Activated CD4-positive, CD25-positive, alpha-beta regulatory T cell (primary cell): ENCODE results near the gene GAMT.

Source experiments
- DNase-seq, 4 experiments: peaks; one replicate each; lab custom pipeline; 2025; lab: John Stamatoyannopoulos, UW

The GAMT gene

GRCh38 chr19:1365319-1366269 is 35.7 kb downstream of the GAMT start:
- no peak for DNase-seq

- DNase-seq = no peak
Measured at GRCh38 chr19:1364070-1364704, 37.2 kb downstream of the GAMT start.

- no peak for DNase-seq
Measured at GRCh38 chr19:1363599-1363998, 37.7 kb downstream of the GAMT start.

GRCh38 chr19:1362387-1363257 is 38.7 kb downstream of the GAMT start:
- DNase-seq = no peak

- no peak for DNase-seq
Measured at GRCh38 chr19:1361601-1362386, 39.5 kb downstream of the GAMT start.

GRCh38 chr19:1360818-1361461 is 40.4 kb downstream of the GAMT start:
- DNase-seq = no peak

GRCh38 chr19:1360126-1360817 is 41.1 kb downstream of the GAMT start:
- DNase-seq = no peak

GRCh38 chr19:1357531-1358109 is 43.7 kb downstream of the GAMT start:
- DNase-seq = no peak

- DNase-seq = no peak
Measured at GRCh38 chr19:1356508-1356865, 44.9 kb downstream of the GAMT start.

GRCh38 chr19:1355568-1356507 is 45.5 kb downstream of the GAMT start:
- DNase-seq = no peak

GRCh38 chr19:1354970-1355567 is 46.3 kb downstream of the GAMT start:
- no peak for DNase-seq

GRCh38 chr19:1353144-1353543 is 48.2 kb downstream of the GAMT start:
- no peak for DNase-seq

- DNase-seq = no peak
Measured at GRCh38 chr19:1351381-1351851, 49.9 kb downstream of the GAMT start.

- DNase-seq = no peak
Measured at GRCh38 chr19:1350867-1351266, 50.5 kb downstream of the GAMT start.

GRCh38 chr19:1349211-1349610 is 52.1 kb downstream of the GAMT start:
- no peak for DNase-seq
